ENCODE data around the gene ARMC12. TPM values are rescaled to one million over a fixed set of nuclear protein-coding genes. Genes with fewer than 3 reads are reported as not detected.
"Not testable (repeated sequence)": the region's sequence is repeated elsewhere in the genome, so short reads cannot be mapped to it uniquely, and the experiment has no call there.

The ARMC12 gene, protein sequence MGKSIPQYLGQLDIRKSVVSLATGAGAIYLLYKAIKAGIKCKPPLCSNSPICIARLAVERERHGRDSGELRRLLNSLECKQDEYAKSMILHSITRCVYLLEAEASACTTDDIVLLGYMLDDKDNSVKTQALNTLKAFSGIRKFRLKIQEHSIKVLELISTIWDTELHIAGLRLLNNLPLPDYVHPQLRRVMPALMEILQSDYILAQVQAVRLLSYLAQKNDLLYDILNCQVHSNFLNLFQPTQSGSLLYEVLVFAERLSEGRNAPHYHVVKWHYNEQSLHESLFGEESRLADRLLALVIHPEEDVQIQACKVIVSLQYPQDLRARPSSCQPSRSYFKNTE
- 0.66 and 0.88 TPM in 2 replicates for total RNA-seq

DNA sequence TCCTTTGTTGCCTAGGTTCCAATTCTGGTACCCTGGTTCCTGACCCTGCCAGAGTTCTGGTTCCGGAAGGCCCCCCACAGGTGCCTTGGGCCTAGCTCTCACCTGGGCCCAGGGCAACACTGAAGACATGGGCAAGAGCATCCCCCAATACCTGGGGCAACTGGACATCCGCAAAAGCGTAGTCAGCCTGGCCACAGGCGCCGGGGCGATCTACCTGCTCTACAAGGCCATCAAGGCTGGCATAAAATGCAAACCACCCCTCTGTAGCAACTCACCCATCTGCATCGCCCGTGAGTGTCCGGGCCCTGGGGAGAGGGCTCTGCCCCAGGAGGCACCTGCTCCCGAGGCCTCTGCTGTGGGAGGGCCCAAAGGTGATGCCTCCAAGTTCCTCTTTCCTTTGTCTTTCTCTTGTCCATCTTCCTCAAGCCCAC, at the start of gene ARMC12:
Gene ARMC12, plus strand, starts transcription at position 51 of the 431 bp plus-strand sequence. Its CDS starts 77 bp downstream, at position 128.
- intact Hi-C loops (cut with micrococcal nuclease), result loop anchor here (1.0 to 2.0 kb wide), 9 partner anchors 72 to 443 kb away; partner anchors contain the start of genes DEF6, PPARD and RPL10A

DNA sequence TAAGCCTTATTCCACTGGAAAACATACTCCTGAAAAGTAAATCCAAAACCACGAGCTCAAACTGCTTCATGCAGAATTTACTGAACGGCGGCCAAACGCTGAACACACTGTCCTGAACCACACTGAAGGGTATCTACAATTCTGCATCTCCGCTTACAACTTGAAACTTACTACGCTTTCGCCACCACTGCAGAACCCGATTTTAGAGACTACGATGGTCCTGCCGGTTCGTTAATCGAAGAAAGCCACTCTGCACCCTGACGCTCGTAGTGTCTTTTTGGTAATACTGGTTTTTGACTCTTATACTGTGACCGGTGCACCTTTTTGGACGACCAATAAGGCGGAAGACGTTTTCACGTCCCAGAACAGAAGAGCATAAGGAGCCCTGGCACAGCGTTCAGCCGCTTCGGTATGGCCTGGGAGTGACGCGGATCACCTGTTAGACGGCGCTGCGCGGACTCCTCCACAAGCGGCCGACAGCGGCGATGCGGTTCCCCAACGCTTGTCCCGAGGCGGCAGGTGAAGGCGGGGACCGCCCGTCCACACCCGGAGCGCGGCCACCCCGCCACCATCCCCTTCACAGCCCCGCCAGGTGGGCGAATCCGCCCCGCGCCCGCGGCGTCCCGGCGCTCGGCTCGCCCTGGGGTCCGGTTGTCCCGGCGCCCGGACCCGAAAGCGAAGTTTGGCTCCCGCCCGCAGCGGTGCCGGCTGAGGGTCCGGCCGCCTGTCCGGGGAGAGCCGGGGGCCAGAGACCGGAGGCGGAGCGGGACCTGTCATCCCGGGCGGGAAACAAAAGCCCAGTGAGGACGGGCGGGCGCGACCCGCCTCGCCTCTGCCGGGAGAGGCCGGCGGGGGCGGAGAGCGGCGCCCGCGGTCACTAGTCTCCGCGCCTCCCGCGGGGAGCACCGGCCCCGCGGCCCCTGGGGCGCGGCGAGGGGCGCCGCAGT, 48.9 kb upstream of the ARMC12 start:
- intact Hi-C loops (cut with micrococcal nuclease), result loop anchor here (1.0 to 5.0 kb wide), 9 partner anchors 9 to 1901 kb away; partner anchors contain the start of genes LEMD2 and SRPK1

DNA sequence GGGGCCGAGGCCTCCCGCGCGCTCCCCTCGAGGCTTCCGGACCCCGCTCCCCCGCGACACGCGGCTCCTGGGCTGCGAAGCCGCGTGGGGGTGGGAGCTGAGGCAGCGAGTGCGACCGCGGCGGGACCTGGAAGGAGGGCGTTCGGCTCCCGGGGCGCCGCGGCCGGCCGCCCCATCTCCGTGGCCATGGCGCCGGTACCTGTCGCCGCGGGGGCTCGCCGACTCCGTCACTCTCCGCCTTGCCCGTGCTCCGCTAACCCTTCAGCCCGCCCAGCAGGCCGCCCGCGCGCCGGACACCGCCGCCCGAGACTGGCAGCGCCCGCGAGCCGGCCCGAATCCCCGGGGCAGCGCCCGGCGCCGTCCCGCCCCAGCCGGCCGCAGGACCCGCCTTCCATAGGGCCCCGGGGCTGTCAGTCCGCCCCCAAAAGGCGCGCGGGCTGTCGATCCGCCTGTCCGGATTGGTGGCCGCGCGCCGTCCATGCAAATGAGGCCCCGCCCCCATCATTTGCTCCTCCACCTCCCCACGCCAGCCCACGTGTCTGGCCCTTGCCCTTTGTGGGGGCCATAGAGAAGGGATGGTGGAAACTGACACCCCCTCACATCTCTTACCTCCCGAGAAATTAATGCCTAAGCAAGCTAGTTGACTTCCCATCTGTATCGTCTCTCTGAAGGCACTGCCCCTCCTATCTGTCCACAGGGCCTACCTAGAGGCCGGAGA, 48.1 kb upstream of the ARMC12 start, which contains the start of gene FKBP5:
Gene FKBP5, minus strand, starts transcription at position 311 of the 718 bp plus-strand sequence. CDS start 46,091 bp downstream, outside the sequence.
- intact Hi-C loops (cut with micrococcal nuclease), result loop anchor here (1.0 to 5.0 kb wide), 5 partner anchors 22 to 1901 kb away; partner anchors contain the start of genes LEMD2 and SRPK1

DNA sequence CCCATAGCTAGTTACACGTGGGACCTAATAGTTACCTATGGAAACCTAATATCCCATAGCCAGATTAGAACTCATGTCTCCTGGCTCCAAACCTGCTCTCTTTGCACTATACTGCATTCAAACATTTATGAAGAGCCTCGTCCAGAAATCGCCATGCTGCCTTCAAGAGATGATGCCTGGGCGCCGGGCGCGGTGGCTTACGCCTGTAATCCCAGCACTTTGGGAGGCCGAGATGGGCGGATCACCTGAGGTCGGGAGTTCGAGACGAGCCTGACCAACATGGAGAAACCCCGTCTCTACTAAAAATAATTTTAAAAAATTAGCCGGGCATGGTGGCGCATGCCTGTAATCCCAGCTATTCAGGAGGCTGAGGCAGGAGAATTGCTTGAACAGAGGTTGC, 46.8 kb upstream of the ARMC12 start:
- intact Hi-C loops (cut with micrococcal nuclease), result not testable (repeated sequence)

DNA sequence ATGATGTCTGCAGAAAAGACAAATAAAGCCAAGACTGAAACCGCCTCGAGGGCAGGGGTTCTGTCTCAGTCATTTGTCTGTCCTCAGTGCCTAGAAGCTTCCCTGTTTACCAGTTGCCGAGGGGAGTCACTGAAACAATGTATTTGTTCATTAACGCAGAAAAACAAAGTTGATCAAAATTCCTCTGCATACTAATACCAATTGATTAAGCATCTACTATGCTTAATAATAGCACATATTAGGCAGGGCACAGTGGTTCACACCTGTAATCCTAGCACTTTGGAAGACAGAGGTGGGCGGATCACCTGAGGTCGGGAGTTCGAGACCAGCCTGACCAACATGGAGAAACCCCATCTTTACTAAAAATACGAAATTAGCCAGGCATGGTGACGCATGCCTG, 46.3 kb upstream of the ARMC12 start:
- intact Hi-C loops (cut with micrococcal nuclease), result no loop called here

DNA sequence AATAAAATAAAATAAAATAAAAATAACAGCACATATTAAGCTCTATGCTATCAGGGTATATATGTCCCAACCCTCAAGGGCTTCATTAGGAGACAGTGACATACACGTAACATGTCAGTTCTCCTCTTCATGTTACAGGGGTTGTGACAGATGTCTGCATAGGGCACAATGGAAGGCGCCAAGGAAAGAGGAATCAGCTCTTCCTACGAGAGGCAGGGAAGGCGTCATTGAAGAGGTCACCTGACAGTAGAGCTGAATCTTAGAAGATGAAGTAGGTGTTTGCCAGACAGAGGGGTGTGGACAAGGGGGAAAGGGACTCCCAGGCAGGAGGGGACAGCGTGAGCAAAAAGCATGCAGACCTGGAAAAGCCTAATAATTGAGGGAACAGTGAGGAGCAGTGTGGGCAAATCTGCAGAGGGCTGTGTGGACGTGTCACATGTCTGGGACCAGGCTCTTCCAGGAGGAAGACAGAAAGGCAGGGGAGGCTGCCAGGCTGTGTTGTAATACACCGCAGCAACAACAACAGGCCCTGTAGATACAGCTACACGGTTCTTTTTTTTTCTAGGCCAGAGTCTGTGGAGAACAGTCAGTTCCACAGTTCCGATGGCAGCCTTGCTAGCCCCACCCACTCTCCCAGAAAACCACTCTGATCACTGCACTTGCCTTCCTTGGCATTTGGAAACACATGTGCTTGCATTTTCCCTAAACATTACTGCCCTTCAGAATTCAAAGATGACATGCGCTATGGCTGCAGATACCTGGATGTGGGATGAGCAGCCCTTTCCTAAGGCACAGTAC, 45.6 kb upstream of the ARMC12 start:
- intact Hi-C loops (cut with micrococcal nuclease), result no loop called here

DNA sequence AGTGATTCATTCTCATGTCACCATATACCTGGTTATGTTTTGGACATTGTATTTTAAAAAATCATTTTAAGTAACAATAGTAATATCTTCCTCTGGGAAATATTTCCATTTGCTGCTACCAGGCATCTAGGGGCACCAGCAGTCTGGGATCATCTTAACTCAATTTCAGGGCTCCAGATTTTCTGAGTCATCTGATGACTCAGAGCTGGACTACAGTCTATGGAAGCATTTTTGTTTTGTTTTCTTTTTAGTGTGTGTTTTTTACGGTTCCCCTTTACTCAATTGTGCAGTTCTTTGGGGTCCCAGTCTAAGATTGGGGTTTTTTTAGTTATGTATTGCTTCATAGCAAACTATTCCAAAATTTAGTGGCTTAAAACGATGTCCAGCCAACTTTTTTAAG, 42.4 kb upstream of the ARMC12 start:
- intact Hi-C loops (cut with micrococcal nuclease), result no loop called here

DNA sequence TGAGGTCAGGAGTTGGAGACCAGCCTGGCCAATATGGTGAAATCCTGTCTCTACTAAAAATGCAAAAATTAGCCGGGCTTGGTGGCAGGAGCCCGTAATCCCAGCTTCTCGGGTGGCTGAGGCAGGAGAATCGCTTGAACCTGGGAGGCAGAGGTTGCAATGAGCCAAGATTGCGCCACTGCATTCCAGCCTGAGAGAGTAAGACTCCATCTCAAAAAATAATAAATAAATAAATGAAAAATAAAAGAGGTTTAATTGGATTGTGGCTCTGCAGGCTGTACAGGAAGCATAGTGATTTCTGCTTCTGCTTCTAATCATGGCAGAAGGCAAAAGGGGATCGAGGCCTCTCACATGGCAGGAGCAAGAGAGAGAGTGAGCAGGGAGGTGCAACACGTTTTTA, 38.4 kb upstream of the ARMC12 start:
- intact Hi-C loops (cut with micrococcal nuclease), result not testable (repeated sequence)

DNA sequence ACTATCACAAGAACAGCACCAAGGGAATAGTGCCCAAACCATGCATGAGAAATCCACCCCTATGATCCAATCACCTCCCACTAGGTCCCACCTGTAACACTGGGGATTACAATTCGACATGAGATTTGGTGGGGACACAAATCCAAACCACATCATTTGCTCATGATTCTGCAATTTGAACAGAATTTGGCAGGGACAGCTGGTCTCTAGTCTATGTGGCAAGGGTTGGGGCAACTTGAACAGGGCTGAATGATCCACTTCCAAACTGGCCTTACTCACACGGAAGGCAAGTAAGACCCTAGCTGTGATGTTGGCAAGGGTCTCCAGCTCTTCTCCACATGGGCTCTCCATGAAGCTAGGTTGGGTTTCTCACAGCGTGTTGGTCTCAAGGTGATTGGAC, 38.0 kb upstream of the ARMC12 start:
- intact Hi-C loops (cut with micrococcal nuclease), result no loop called here

DNA sequence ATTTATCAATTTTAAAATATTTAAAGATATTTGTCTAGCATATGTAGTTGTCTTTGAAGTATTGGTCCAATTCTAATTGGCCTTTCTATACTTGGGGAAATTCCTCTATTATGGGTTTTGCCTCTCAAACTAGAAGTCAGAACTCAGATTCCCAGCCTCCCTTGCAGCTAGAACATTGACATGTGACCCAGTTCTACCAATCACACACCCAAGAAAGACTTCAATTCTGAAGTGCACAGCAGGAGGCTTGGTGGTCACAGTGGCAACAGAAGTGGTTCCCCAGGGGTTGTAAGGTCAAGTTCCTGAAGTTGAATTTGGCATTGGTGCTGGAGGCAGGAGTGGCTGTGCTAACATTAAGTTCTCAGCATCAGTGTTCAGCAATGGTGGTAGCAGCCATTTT, 33.3 kb upstream of the ARMC12 start:
- intact Hi-C loops (cut with micrococcal nuclease), result no loop called here

DNA sequence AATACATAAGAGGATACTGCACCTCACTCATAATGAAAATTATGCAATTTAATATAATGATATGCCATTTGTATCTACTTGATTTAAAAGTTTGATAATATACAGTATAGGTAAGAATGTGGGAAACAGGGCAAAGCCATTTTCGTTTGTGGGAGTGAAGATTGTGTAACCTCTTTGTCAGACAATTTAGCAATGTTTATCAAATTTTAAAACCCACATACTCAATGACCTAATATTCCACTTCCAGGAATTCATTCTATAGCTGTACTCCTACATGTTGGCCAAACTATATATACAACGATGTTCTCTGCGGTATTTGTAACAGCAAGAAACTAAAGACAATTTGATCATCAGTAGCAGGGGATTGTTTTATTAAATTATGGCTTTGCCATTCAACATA, 30.4 kb upstream of the ARMC12 start:
- intact Hi-C loops (cut with micrococcal nuclease), result no loop called here

DNA sequence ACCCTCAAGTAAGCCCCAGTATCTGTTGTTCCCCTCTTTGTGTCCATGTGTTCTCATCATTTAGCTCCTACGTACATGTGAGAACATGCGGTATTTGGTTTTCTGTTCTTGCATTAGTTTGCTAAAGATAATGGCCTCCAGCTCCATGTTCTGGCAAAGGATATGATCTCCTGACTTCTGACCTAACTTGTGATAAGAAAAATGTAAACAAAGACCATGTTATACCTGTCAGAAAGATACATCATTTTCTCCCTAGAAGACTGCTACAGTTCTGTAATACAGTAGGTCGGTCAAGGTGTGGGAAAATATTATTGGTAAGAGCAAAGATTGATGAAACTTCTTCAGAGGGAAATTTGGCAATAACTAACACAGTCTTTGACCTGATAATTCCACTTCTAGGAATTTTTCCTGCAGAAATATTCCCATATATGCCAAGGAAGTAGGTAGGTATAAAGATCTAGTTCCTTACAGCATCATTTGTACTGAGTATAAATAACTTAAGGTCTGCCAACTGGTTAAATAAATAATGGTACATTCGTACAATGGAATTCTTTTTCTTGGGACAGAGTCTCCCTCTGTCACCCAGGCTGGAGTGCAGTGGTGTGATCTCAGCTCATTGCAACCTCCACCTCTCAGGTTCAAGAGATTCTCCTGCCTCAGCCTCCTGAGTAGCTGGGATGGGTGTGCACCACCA, 29.0 kb upstream of the ARMC12 start:
- intact Hi-C loops (cut with micrococcal nuclease), result no loop called here

DNA sequence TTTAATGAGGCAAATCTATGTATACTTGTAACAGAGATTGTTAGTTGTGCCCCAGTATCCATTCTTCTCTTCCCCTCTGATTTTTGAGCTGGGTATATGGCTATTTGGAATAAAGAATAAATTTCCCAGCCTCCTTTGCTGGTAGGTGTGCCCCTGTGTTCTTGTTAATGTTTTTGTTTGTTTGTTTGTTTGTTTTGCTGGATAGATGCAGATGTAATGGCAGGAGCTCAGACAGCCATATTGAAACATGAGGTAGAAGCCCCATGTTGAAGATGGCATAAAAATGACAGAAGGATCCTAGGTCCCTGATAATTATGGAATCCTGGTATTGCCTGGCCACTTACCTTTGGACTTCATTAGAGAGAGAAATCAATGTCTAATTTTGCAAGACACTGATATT, 28.2 kb upstream of the ARMC12 start:
- intact Hi-C loops (cut with micrococcal nuclease), result no loop called here

DNA sequence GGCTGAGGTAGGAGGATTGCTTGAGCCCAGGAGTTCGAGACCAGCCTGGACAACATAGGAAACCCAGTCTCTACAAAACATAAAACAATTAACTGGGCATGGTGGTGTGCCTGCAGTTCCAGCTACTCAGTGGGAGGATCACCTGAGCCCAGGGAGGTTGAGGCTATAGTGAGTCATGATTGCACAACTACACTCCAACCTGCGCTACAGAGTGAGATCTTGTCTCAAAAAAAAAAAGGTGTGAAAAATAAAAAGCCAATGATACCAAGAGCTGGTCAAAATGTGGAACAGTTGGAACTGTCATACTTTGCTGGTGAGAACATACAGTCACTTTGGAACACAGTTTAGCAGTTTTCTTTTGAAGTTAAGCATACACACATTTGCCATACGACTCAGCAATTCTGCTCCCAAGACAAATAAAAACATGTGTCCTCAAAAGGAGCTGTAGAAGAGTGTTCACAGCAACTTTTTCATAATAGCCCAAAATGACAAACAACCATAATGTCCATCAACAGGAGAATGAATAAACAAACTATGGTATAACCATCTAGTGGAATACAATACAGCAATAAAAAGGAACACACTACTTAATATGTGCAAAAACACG, 26.5 kb upstream of the ARMC12 start:
- intact Hi-C loops (cut with micrococcal nuclease), result loop anchor here (1.0 to 2.0 kb wide), 4 partner anchors 9 to 22 kb away; partner anchors contain the start of gene FKBP5

DNA sequence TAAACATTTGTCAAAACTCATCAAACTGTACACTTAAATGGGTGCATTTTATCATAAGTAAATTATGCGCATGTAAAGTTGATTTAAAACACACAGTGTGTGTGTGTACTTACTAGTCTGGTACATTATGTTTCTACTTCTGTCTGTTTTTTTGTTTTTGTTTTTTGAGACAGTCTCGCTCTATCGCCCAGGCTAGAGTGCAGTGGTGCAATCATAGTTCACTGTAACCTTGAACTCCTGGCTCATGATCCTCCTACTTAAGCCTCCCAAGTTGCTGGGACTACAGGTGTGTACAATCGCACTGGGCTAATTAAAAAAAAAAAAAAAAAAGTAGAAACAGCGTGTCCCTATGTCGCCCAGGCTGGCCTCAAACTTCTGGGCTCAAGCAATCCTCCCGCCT, 25.1 kb upstream of the ARMC12 start:
- intact Hi-C loops (cut with micrococcal nuclease), result loop anchor here (2.0 kb wide), 1 partner anchor 15 kb away; no protein-coding TSS in a partner anchor

DNA sequence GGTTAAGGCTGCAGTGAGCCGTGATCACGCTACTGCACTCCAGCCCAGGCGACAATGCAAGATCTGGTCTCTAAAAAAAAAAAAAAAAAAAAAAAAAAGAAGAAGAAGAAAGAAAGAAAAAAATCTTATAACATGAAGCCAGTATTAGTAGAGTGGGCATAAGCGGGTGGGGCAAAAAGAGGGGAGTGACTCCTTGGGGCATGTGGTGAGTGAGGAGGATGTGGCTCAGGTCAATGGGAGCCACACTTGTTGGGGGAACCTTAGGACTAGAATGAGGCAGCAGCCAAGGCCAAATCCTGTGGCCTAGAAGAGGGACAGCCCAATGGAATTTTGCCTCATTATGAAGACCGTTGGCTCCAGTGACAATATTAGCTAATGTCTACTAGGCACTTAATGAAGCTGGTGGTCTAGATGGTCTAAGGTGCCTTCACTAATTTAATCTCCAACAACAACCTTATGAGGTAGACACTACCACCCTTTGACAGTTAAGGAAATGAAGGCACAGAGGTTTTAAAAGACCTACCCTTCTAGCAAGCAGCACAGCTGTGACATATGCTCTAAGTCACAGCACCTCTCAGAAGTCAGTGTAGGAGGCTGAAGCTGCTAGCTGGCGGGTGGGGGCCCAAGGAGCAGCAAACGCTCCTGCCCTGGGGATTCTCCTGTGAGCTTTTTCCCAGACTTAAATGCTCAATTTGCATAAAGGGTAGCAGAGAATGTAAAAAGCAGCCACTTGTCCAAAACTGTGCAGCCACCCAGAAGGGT, 23.6 kb upstream of the ARMC12 start:
- intact Hi-C loops (cut with micrococcal nuclease), result no loop called here

DNA sequence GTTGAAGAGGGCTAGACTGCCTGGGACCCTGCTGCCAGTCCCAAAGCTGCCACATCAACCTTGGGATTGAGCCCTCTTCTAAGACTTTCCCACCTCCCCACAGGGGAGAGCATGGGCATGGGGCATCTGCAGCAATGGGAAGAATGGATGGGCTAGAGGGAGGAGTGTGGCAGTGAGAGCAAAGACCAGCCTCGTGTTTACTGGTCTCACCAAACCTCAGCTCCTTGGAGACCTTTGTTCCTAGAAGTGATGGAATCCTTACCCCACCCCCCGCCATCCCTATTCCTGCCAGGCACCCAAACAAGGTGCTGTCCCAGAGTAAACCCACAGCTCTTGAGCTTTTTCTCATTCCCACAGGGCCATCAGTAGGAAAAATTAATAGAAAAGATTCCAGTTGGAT, 20.0 kb upstream of the ARMC12 start:
- intact Hi-C loops (cut with micrococcal nuclease), result no loop called here

All from T-helper 1 cell treated with Interleukin-12 subunit alpha and Interleukin-12 subunit beta and Interleukin-4 antibody, amounts not matched to agents 30 ng/mL and 1 ng/mL, for 36 hours (primary cell).